Keratinocyte (primary cell): ENCODE results near the gene HTRA3. TPM values are rescaled to one million over a fixed set of nuclear protein-coding genes. Genes with fewer than 3 reads are reported as not detected.

Experiments used
- DNase-seq: peaks from one replicate; pipeline ENCODE4 v3.0.0-alpha.2; 2011; ENCODE audit warnings: low read depth, missing footprints, low spot score
- FAIRE-seq: peaks from 2 replicates; lab custom pipeline; 2011; peaks lifted over from hg19 to GRCh38; lab: Jason Lieb, UNC
- H2AFZ ChIP-seq: 2 replicates; pipeline ENCODE4 v1.6.0; 2012; ENCODE audit warnings: low read length, control low read depth, inconsistent platforms; ENCODE audit not compliant: control insufficient read depth
- H3K27ac ChIP-seq: 2 replicates; pipeline ENCODE4 v1.5.1; 2011; ENCODE audit warnings: low read length; ENCODE audit not compliant: control insufficient read depth, insufficient read depth
- H3K27me3 ChIP-seq: 3 replicates; pipeline ENCODE4 v1.6.0; 2011; ENCODE audit warnings: low read length; ENCODE audit not compliant: control insufficient read depth, insufficient read depth; ENCODE audit errors: extremely low read depth
- H3K36me3 ChIP-seq, 2 experiments: 2 replicates in 1 of 2; 3 replicates in 1 of 2; pipeline ENCODE4 v1.5.1; 2011; ENCODE audit warnings: low read length in 2 of 2, mild to moderate bottlenecking in 1 of 2; ENCODE audit not compliant: control insufficient read depth in 2 of 2, insufficient read depth in 2 of 2; ENCODE audit errors: extremely low read depth in 1 of 2
- H3K4me1 ChIP-seq: 3 replicates; pipeline ENCODE4 v1.5.1; 2011; ENCODE audit warnings: low read length; ENCODE audit not compliant: control insufficient read depth, insufficient read depth; ENCODE audit errors: extremely low read depth
- H3K4me2 ChIP-seq: 3 replicates; pipeline ENCODE4 v1.6.0; 2011; ENCODE audit warnings: low read depth, low read length; ENCODE audit not compliant: control insufficient read depth, insufficient read depth; ENCODE audit errors: extremely low read depth
- H3K4me3 ChIP-seq, 3 experiments: fragments of 200-600 bp in 1 of 3; sonication (generic) in 1 of 3; 2 replicates in 2 of 3; 3 replicates in 1 of 3; pipeline ENCODE4 v1.5.1; 2011 to 2016; ENCODE audit warnings: low read length in 3 of 3, mild to moderate bottlenecking in 3 of 3, control low read depth in 2 of 3, inconsistent platforms in 1 of 3, low read depth in 1 of 3, mixed read lengths in 1 of 3, mixed run types in 1 of 3, moderate library complexity in 1 of 3; ENCODE audit not compliant: control insufficient read depth in 2 of 3, insufficient read depth in 2 of 3; ENCODE audit errors: extremely low read depth in 1 of 3
- H3K79me2 ChIP-seq: 2 replicates; pipeline ENCODE4 v1.6.0; 2012; ENCODE audit warnings: low read length; ENCODE audit not compliant: control insufficient read depth, insufficient read depth
- H3K9ac ChIP-seq: 3 replicates; pipeline ENCODE4 v1.6.0; 2011; ENCODE audit warnings: low read length; ENCODE audit not compliant: control insufficient read depth, insufficient read depth; ENCODE audit errors: extremely low read depth
- H3K9me1 ChIP-seq: 3 replicates; pipeline ENCODE4 v1.6.0; 2011; ENCODE audit warnings: low read length; ENCODE audit not compliant: control insufficient read depth, insufficient read depth; ENCODE audit errors: extremely low read depth
- H3K9me3 ChIP-seq: 2 replicates; pipeline ENCODE4 v1.5.1; 2012; ENCODE audit warnings: low read depth, low read length; ENCODE audit not compliant: control insufficient read depth
- H4K20me1 ChIP-seq: 3 replicates; pipeline ENCODE4 v1.6.0; 2011; ENCODE audit warnings: low read length; ENCODE audit not compliant: control insufficient read depth, insufficient read depth; ENCODE audit errors: extremely low read depth
- CTCF ChIP-seq, 3 experiments: IDR thresholded peaks in 1 of 3; conservative IDR thresholded peaks in 1 of 3; optimal IDR thresholded peaks in 1 of 3; 2 replicates in 2 of 3; 3 replicates in 1 of 3; pipeline versions ENCODE3 to v1.5.1; 2011; ENCODE audit warnings: low read length in 3 of 3, mild to moderate bottlenecking in 3 of 3, moderate library complexity in 2 of 3, control low read depth in 1 of 3, inconsistent platforms in 1 of 3; ENCODE audit not compliant: insufficient read depth in 2 of 3; ENCODE audit errors: extremely low read depth in 1 of 3
- EZH2 ChIP-seq: IDR thresholded peaks from one replicate; pipeline ENCODE4 v1.6.1; 2012; ENCODE audit warnings: inconsistent platforms, mild to moderate bottlenecking, low read length, moderate library complexity
- dilution Hi-C: fragments of 300-500 bp; cut with MboI; formaldehyde crosslinking; loops from one replicate; pipeline ENCODE4 v1.7.0; 2020; ENCODE audit warnings: low sequenced_read_pairs; ENCODE audit not compliant: extremely low pct_ligation_motif_present
- polyA plus RNA-seq, 5 experiments: library from polyadenylated mRNA; depleted of rRNA in 3 of 5; stranded (reverse) in 3 of 5; stranded (forward) in 1 of 5; unstranded in 1 of 5; fragments of >200 nt; gene quantifications; 1 replicate in 1 of 5; 2 replicates in 3 of 5; 3 replicates in 1 of 5; pipeline versions ENCODE4 v1.2.1 to v1.2.3, GENCODE V29; 2011 to 2012; ENCODE audit warnings: missing spikeins in 2 of 5, low read depth in 1 of 5, low replicate concordance in 1 of 5

The HTRA3 gene
- polyA plus RNA-seq, 1 donor (not counting 4 experiments of a cell fraction or from before 2014, with no cell fraction given): not detected

GRCh38 chr4:8276358-8277240 lies 7.0 kb downstream of the HTRA3 start:
- dilution Hi-C loops: no loop called here
- Histone ChIP-seq H3K27me3 (peaks cover 14% of the 10 kb centered on the region), H3K4me1 (peaks cover 13% of the 10 kb centered on the region), H3K9me1 (no peaks in the 10 kb centered on the region), H3K27ac (no peak overlapping the region), H3K4me3 (no peak overlapping the region), H3K9ac (no peak overlapping the region), H3K4me2 (no peak overlapping the region), H3K36me3 (no peaks in the 10 kb centered on the region), H3K79me2 (no peaks in the 10 kb centered on the region), H2AFZ (no peak overlapping the region), H4K20me1 (no peaks in the 10 kb centered on the region), H3K9me3 (no peaks in the 10 kb centered on the region)
- no peak for TF ChIP-seq CTCF (optimal IDR thresholded peaks at IDR 0.05 in 1 of 3, IDR thresholded peaks at IDR 0.05 in 1 of 3, conservative IDR thresholded peaks at IDR 0.05 in 1 of 3; ENCODE audit: extremely low read depth in 1 of 3, insufficient read depth in 2 of 3, low read length in 3 of 3)
- no peak for TF ChIP-seq EZH2
- no peak for DNase-seq
- no peak for FAIRE-seq

GRCh38 chr4:8277356-8278008 lies 7.9 kb downstream of the HTRA3 start:
- no peak overlapping the region for H3K27ac ChIP-seq
- no peak for FAIRE-seq
- no peaks in the 10 kb centered on the region for H3K79me2 ChIP-seq
- peaks cover 13% of the 10 kb centered on the region for H3K4me1 ChIP-seq
- DNase-seq: no peak
- no peak for TF ChIP-seq CTCF (optimal IDR thresholded peaks at IDR 0.05 in 1 of 3, IDR thresholded peaks at IDR 0.05 in 1 of 3, conservative IDR thresholded peaks at IDR 0.05 in 1 of 3; ENCODE audit: extremely low read depth in 1 of 3, insufficient read depth in 2 of 3, low read length in 3 of 3)
- TF ChIP-seq EZH2: no peak
- H3K9me1 ChIP-seq: no peaks in the 10 kb centered on the region
- no peak overlapping the region for H3K4me2 ChIP-seq
- no peak overlapping the region for H2AFZ ChIP-seq
- H3K36me3 ChIP-seq: no peaks in the 10 kb centered on the region
- H4K20me1 ChIP-seq: no peaks in the 10 kb centered on the region
- no peak overlapping the region for H3K4me3 ChIP-seq
- no peak overlapping the region for H3K9ac ChIP-seq
- no peaks in the 10 kb centered on the region for H3K9me3 ChIP-seq
- peaks cover 10% of the 10 kb centered on the region for H3K27me3 ChIP-seq
- dilution Hi-C loops: no loop called here
